Measurements from ENCODE around the gene PRELID2. TPM values are rescaled to one million over a fixed set of nuclear protein-coding genes. Genes with fewer than 3 reads are reported as not detected.

The PRELID2 gene
- total and polyA plus RNA-seq, 2 donors (not counting 3 experiments of a cell fraction or from before 2014, with no cell fraction given) = 3.2 to 16.4 TPM

GRCh38 chr5:145796318-145796717 is 38.8 kb downstream of the PRELID2 start:
- no peaks in the 10 kb centered on the region for H3K9me3 ChIP-seq (replicated peaks; ENCODE audit: control insufficient read depth, insufficient read depth, low read length)
- H3K4me3 ChIP-seq (replicated peaks in 1 of 3; ENCODE audit: insufficient read depth in 1 of 3, low read depth in 1 of 3, low read length in 3 of 3) = no peak overlapping the region
- H3K4me1 ChIP-seq (ENCODE audit: control insufficient read depth, extremely low read depth, insufficient read depth, low read length) = peaks cover 13% of the 10 kb centered on the region
- no peak overlapping the region for H3K27ac ChIP-seq (ENCODE audit: insufficient read depth, low read depth, low read length)
- no TSS peak for BruUV-seq (replicated peaks)
- ChIA-PET POLR2A (no interaction called here), CTCF (interaction anchor here (1.6 kb wide), 1 partner anchor 16 kb away, joined by 12 read pairs; no protein-coding TSS in a partner anchor)
- DNase-seq (ENCODE audit: low read depth, low spot score) (no peak), FAIRE-seq (no peak)
- H3K27me3 ChIP-seq (ENCODE audit: control insufficient read depth in 2 of 2, insufficient read depth in 2 of 2, low read length in 2 of 2) = no peaks in the 10 kb centered on the region
- H2AFZ ChIP-seq (ENCODE audit: low read depth, low read length) = no peak overlapping the region
- no peaks in the 10 kb centered on the region for H3K9me1 ChIP-seq (replicated peaks; ENCODE audit: control insufficient read depth, extremely low read depth, insufficient read depth, low read length)
- no peaks in the 10 kb centered on the region for H3K79me2 ChIP-seq (ENCODE audit: control insufficient read depth, insufficient read depth, low read length)
- H4K20me1 ChIP-seq (replicated peaks; ENCODE audit: control insufficient read depth, extremely low read depth, insufficient read depth, low read length) = no peaks in the 10 kb centered on the region
- H3K4me2 ChIP-seq (ENCODE audit: insufficient read depth, low read length) = no peak overlapping the region
- intact Hi-C loops (cut with micrococcal nuclease) = loop anchor here (2.0 kb wide), 1 partner anchor 44 kb away; no protein-coding TSS in a partner anchor
- H3K36me3 ChIP-seq (ENCODE audit: control insufficient read depth in 2 of 2, extremely low read depth in 1 of 2, insufficient read depth in 2 of 2, low read length in 2 of 2) = no peaks in the 10 kb centered on the region
- TF ChIP-seq MAX (IDR thresholded peaks at IDR 0.05; ENCODE audit: insufficient read depth, insufficient read length) = no peak
- no peak for TF ChIP-seq GATA2 (IDR thresholded peaks at IDR 0.05; ENCODE audit: insufficient read depth, insufficient read length, low read depth, low read length)
- no peak for TF ChIP-seq EZH2 (IDR thresholded peaks at IDR 0.05; ENCODE audit: borderline replicate concordance, low read depth, low read length, severe bottlenecking)
- no peak for TF ChIP-seq FOS (IDR thresholded peaks at IDR 0.05; ENCODE audit: borderline replicate concordance, insufficient read depth, low read length)
- TF ChIP-seq POLR2AphosphoS5 (IDR thresholded peaks at IDR 0.05; ENCODE audit: insufficient read depth, low read depth, low read length) = no peak
- no peak for TF ChIP-seq MYC (IDR thresholded peaks at IDR 0.05; ENCODE audit: low read depth, low read length)
- no peak for TF ChIP-seq POLR2A (IDR thresholded peaks at IDR 0.05; ENCODE audit: low read depth, low read length)
- TF ChIP-seq CTCF (IDR thresholded peaks at IDR 0.05; ENCODE audit: extremely low read depth in 1 of 2, insufficient read depth in 1 of 2, low read depth in 1 of 2, low read length in 2 of 2) = no peak
- TF ChIP-seq JUN (IDR thresholded peaks at IDR 0.05; ENCODE audit: borderline replicate concordance, insufficient read depth, insufficient read length, low read depth) = no peak
- dilution Hi-C loops (cut with MboI; ENCODE audit: extremely low pct_ligation_motif_present, low sequenced_read_pairs) = no loop called here
- H3K9ac ChIP-seq (replicated peaks; ENCODE audit: extremely low read depth, insufficient read depth, low read length) = no peak overlapping the region
